KMS-11 (cell line): ENCODE measurements around the gene UQCRH.

Experiments
- H2AFZ ChIP-seq: fragments of 200-600 bp; sonication (generic); 2 replicates; pipeline ENCODE4 v1.6.1; 2016; ENCODE audit warnings: antibody characterized with exemption, mixed run types, low read depth
- H3K27ac ChIP-seq: fragments of 200-600 bp; sonication (generic); 2 replicates; pipeline ENCODE4 v1.6.1; 2016; ENCODE audit warnings: mild to moderate bottlenecking, mixed run types
- H3K27me3 ChIP-seq: fragments of 200-600 bp; sonication (generic); 2 replicates; pipeline ENCODE4 v1.6.1; 2017; ENCODE audit warnings: mild to moderate bottlenecking, low read depth, mixed run types, moderate library complexity; ENCODE audit not compliant: insufficient read depth
- H3K36me3 ChIP-seq: fragments of 200-600 bp; sonication (generic); 2 replicates; pipeline ENCODE4 v1.6.1; 2017; ENCODE audit warnings: mild to moderate bottlenecking, mixed run types; ENCODE audit not compliant: insufficient read depth
- H3K4me1 ChIP-seq: fragments of 200-600 bp; sonication (generic); 2 replicates; pipeline ENCODE4 v1.6.1; 2016; ENCODE audit warnings: mild to moderate bottlenecking, low read depth, mixed run types; ENCODE audit not compliant: poor library complexity, severe bottlenecking
- H3K4me2 ChIP-seq: fragments of 200-600 bp; sonication (generic); 2 replicates; pipeline ENCODE4 v1.7.0; 2016; ENCODE audit warnings: mild to moderate bottlenecking, mixed run types
- H3K4me3 ChIP-seq: fragments of 200-600 bp; sonication (generic); IDR thresholded peaks from 2 replicates; pipeline ENCODE4 v1.6.1; 2017; ENCODE audit warnings: low read depth, low read length, mixed read lengths; ENCODE audit not compliant: insufficient read depth
- H3K79me2 ChIP-seq: fragments of 200-600 bp; sonication (generic); 2 replicates; pipeline ENCODE4 v1.6.1; 2016; ENCODE audit warnings: low read depth, mixed run types; ENCODE audit not compliant: insufficient read depth
- H3K9ac ChIP-seq: fragments of 200-600 bp; sonication (generic); 2 replicates; pipeline ENCODE4 v1.6.1; 2016; ENCODE audit warnings: mild to moderate bottlenecking, mixed run types
- H4K20me1 ChIP-seq: fragments of 200-600 bp; sonication (generic); 2 replicates; pipeline ENCODE4 v1.6.1; 2016; ENCODE audit warnings: mild to moderate bottlenecking, mixed run types; ENCODE audit not compliant: insufficient read depth
- CTCF ChIP-seq: fragments of 200-600 bp; sonication (generic); conservative IDR thresholded peaks from 2 replicates; pipeline ENCODE4 v1.6.1; 2017; ENCODE audit warnings: low read depth, mild to moderate bottlenecking, antibody characterized with exemption, low read length, moderate library complexity, mixed read lengths

The UQCRH gene

GRCh38 chr1:46284058-46284457 lies 19.4 kb upstream of the UQCRH start:
- H3K9ac ChIP-seq: no peak overlapping the region
- no peak overlapping the region for H3K4me2 ChIP-seq
- H3K4me1 ChIP-seq: no peaks in the 10 kb centered on the region
- H3K27me3 ChIP-seq: no peaks in the 10 kb centered on the region
- H3K27ac ChIP-seq: no peak overlapping the region
- no peak for TF ChIP-seq CTCF
- H3K4me3 ChIP-seq: no peak overlapping the region
- H4K20me1 ChIP-seq: no peaks in the 10 kb centered on the region
- H2AFZ ChIP-seq: no peak overlapping the region
- no peaks in the 10 kb centered on the region for H3K79me2 ChIP-seq
- H3K36me3 ChIP-seq: no peaks in the 10 kb centered on the region

- Histone ChIP-seq H3K27ac (no peak overlapping the region), H2AFZ (no peak overlapping the region), H4K20me1 (no peaks in the 10 kb centered on the region), H3K4me1 (no peaks in the 10 kb centered on the region), H3K27me3 (no peaks in the 10 kb centered on the region), H3K4me3 (no peak overlapping the region), H3K36me3 (no peaks in the 10 kb centered on the region), H3K9ac (no peak overlapping the region), H3K79me2 (no peaks in the 10 kb centered on the region), H3K4me2 (no peak overlapping the region)
- TF ChIP-seq CTCF: no peak
Observed at GRCh38 chr1:46284597-46285564, 18.6 kb upstream of the UQCRH start.

GRCh38 chr1:46285730-46286477 lies 17.6 kb upstream of the UQCRH start:
- H3K4me1 ChIP-seq: no peaks in the 10 kb centered on the region
- H3K27me3 ChIP-seq: no peaks in the 10 kb centered on the region
- H3K4me3 ChIP-seq: no peak overlapping the region
- no peak overlapping the region for H2AFZ ChIP-seq
- H3K4me2 ChIP-seq: no peak overlapping the region
- H4K20me1 ChIP-seq: no peaks in the 10 kb centered on the region
- H3K79me2 ChIP-seq: no peaks in the 10 kb centered on the region
- H3K36me3 ChIP-seq: no peaks in the 10 kb centered on the region
- H3K27ac ChIP-seq: no peak overlapping the region
- no peak for TF ChIP-seq CTCF
- H3K9ac ChIP-seq: no peak overlapping the region

GRCh38 chr1:46288485-46289133 lies 14.9 kb upstream of the UQCRH start:
- H3K9ac ChIP-seq: no peak overlapping the region
- H3K27me3 ChIP-seq: no peaks in the 10 kb centered on the region
- no peaks in the 10 kb centered on the region for H3K36me3 ChIP-seq
- H3K4me1 ChIP-seq: no peaks in the 10 kb centered on the region
- H3K27ac ChIP-seq: no peak overlapping the region
- no peaks in the 10 kb centered on the region for H4K20me1 ChIP-seq
- no peak overlapping the region for H3K4me3 ChIP-seq
- H2AFZ ChIP-seq: no peak overlapping the region
- no peak for TF ChIP-seq CTCF
- no peak overlapping the region for H3K4me2 ChIP-seq
- H3K79me2 ChIP-seq: no peaks in the 10 kb centered on the region
